GM19438 (cell line): ENCODE results near the gene ACOX3.

Experiments used
- ATAC-seq: cut with Tn5 transposase; IDR thresholded peaks from one replicate; pipeline ENCODE4 v1.9.1; 2021; ENCODE audit warnings: low read depth; ENCODE audit not compliant: unreplicated experiment

Gene ACOX3

DNA sequence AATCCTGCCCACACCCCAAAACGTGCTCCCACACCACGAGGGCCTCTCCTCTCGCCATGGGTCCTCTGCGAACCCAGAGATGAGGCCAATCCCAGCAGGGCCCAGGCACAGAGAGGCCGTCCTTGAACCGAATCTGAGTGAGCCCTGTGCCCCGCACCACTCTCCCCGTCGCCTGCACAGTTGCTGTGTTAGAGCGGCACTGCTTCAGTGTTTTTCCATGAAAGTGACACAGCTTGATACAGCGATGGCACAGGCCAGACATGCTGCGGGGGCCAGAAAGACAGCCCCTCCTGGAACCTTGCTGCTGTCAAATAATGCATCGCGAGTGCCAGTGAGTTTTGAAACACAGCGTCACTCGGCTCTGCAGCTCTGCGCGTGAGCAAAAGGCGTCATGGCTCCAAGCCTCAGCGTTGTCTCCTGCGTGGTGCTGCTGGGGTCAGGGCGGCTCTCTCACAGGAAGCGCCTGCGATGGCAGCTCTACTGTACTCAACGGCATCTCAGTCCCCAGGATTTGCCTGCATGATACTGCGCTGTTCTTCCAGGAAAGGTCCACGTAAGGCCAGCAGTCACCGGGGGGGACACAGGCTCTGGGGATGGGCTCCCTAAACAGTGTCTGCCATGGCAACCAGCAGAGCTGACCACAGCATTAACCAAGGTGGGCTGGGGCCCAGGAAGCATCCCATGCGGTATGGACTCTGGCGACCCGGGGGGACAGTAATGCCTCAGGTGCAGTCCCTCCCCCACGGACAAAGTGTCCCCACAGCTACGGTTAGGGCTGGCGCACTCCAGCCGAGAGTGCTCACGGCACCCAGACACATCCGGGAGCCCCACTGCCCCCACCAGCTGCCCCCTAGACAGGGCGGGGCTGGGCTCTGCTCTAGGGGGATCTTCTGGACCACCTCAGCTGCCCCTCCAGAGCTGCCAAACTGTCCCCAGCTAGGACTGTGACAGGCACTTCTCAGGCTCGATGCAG lies 63.1 kb downstream of the ACOX3 start:
- ATAC-seq: no peak

DNA sequence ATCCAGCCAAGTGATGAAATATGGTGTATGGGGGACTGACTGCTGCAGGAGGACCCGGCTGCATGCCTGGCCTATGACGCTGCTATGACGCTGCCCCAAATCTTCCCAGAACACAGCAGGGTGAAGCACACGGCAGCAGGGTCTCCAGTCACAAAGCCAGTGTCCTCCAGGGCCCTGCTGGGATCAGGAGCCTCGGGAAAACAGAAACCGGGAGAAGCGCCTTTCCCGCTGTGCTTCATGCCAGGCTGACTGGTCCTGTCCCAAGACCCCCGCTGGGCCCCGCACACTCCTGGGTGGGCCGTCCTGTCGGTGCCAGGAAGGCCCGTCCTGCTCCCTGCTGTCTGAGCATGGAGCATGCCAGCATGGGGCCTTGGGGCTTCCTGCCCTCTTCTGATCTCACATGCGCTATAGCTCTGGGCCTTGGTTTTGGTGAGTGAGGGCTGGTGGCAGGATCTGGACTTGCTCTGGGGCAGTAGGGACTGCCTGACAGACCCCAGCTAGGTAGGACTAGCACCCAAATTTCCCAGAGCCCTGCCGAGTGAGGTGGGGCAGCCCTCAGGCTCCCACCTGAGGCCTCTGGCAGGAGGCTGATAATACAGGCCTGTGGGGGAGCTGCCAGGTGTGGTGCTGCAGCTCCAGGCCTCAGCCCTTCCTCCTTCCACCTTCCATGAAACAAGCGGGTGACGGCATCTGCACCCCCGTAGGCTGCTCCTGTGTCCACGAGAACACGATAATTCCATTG lies 64.0 kb downstream of the ACOX3 start:
- ATAC-seq: no peak

DNA sequence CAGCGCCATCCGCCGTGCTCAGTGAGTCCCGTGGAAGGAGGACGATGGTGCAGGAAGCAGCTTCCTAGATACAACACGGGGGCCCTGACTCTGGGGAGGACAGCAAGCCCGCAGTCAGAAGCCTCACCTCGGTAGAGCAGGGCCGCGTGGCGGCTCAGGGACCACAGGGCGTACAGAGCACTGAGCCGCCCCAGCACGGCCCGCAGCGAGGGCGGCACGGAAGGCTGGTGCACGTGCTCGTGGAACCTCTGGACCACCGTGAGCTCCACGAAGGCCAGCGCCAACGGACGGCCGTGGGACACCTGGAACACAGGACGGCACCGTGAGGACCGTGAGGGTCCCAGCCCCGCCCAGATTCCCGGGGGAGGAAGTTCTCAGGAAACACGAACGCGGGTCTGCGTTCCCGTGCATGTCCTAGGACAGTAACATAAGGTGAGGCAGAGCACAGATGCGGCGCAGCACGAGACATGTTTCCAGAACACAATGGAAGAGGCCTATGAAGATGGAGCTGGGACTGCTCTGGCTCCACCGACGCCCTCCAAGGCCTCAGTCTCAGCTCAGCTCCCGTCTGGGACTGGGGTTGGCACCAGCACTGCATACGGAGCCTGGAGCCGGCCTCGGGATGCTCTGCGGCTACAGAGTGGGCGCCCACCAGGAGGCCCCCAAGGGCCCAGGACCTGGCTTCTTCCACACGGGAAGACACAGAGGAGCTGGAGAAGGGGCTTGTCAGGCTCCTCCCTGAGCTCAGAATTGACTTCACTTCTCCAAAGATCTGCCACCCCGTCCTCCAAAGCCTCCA lies 65.5 kb downstream of the ACOX3 start:
- no peak for ATAC-seq

DNA sequence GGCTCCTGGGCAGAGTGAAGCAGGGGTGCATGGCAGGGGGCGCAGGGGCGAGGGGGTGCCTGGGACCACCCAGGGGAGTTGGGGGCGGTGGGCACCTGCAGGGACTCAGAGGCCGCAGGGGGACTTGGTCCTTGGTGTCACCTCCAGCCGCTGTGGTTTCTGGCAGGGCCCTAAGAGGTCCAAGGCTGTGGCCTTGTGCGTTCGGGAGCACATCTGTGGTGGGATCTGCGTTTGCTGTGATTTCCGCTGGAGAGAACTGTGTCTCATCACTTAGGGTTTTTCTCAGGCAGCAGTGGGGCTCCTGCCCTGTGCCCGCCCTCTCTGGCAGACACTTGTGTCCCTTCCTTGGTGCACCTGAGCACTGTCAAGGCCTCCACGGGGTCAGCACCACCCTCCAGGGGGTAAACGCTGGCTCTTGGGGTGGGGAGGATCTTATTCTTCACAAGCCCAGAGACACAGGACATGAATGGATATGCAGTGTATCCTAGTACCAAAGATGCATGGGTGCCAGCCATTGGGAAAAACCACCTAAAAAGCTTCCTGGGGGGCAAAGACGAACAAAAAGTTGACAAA lies 66.5 kb downstream of the ACOX3 start:
- ATAC-seq: no peak

DNA sequence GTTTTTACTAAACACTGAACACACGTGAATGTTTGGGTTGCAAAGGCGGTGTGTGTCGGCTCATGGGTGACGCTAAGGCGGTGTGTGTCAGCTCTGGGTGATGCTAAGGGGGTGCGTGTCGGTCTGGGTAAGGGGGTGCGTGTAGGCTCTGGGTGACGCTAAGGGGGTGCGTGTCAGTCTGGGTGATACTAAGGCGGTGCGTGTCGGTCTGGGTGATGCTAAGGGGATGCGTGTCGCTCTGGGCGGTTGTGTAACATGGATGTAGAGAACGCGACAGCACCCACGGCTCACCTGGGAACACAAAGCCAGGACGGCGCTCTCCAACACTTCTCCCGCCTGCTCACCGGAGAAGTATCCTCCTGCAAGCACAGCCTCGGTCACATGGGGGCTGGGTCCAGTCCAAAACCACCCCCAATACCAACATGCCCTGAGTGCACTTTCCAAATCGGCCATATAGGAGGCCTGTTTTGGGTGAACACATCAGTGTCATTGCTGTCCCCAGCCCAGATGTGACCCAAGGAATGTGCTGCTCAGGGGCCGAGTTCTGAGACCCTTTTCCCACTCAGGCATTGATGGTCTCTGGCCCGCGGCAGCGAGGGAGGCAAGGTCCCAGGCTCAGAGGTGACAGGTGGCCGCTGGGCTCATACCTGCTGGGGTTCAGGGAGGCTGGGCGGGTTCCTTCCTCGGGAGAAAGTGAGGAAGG lies 67.1 kb downstream of the ACOX3 start:
- ATAC-seq: no peak

DNA sequence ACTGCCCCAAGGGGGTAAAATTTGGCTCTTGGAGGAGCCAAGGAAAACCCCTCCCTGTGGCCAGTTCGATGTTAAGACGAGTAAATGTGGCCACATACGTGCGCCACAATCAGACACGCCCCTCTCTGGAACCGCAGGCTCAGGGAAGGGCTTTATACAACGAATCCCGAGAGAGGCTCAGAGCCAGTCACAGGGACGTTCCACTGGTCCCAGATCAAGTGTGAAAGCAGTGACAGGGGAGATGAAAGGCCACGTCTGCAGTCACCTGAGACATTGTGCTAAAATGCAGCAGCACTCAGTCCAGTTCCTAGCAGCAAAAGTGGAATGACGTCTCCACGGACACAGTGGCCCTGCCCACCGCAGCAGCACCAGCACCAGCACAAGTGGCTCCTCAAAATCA lies 68.0 kb downstream of the ACOX3 start:
- ATAC-seq: no peak

DNA sequence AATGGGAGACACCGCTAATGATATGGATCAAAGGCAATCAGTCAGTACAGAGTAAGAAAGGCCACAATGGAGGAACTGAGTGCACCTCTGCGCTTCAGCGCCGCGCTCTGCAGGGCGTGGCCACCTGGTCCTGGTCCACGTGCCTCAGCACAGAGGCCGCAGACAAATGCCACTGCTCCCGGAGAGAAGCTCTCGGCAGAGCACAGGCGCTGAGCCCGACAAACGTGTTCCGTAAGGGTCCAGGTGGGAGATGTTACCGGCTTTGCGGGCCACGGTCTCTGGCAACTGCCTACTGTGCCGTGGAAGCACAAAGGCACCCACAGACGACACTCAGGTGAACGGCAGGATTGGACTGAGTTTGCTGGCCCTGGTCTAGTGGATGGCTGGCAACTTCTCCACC lies 68.9 kb downstream of the ACOX3 start:
- no peak for ATAC-seq

DNA sequence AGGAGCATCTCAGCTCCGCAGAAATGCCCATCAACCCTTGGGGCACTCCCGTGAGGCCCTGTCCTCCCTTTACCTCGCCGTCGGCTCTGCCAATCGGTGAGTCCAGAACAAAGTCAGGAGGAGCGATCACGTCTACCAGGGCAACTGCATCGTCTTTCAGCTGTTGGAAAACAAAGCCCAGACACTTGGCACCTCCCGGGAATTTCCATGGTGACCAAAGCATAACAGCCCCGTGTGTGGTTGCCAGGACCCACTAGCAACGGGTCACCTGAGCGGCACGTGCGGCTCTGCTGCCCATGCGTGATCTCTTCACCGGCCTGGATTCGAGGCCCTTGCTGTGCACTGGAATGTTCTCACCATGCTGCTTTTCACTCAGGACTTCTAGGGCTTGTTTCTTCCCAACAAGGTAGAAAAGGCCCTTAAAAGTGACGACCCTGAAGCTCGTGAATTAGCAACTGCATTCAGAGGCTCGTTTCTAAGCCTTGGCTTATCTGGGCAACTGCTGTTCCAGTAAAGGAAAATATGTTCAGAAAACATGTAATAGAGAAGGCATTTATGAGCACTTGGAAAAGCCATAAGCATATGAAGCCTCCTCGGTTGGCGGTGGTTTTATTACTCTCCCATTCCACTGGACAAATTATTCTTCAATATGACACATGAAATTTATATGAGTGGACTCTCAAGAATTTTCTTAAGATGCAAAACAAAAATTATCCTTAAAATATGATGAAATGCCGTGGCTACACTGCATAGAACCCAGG lies 69.5 kb downstream of the ACOX3 start:
- no peak for ATAC-seq

DNA sequence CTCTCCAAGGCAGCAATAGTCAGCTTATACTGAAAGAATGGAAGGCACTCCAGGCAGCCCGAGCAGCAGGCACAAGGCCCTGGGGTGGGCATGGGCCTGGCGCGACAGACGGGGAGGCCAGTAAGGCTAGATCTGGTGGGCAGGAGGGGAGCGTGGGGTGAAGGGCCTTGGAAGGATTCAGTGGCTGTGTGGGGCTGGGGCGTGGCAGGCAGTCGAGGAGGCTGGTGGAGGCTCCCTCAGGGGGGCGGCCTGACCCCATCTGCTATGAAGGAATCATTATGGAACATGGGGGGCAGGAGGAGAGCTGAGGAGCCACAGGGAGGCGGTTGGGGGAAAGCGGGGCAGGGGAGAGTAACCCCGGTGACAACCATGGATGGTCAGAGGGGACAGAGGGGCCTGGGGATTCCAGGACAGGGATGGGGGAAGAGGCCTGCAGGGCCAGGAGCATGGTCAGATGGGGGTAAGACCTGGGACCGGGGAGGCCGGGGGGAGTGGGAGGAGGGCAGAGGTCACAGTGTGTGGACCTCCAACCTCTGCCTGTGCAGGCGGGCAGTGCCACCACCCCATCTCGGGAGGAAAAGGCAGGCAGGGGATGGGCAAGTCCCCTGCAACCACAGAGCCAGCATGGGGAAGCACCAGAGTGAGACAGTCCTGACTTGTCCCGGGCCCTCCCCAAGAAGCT lies 70.3 kb downstream of the ACOX3 start:
- no peak for ATAC-seq

DNA sequence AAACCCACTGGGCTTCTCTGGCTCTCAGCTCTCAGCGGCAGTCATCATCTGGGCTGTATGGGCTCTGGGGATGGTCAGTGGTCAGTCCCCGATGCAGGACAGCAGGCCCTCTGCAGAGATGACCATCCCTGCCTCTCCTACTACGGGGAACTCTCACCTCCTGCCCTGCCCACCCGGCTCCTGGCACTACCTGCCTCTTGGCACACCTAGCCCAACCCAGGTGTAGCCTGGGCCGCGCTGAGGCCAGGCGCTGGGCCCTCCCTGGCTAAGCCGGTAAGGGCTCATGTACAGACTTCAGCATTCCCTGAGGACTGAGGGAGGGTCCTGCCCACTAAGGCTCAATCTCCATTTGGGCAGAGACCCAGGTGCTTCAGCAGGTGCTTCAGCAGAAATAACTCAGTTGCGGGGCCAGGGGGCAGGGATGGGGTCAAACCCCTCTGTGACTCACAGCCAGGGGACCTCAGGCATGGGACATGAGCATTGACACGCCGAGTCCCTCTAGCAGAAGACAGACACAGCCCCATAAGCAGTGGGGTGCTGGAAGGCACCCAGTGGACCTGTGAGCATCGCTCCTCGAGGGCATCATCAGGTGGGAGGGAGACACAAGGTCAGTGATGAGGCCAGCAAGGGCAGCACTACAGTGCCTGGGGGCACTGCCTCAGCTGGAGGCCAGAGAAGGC lies 71.0 kb downstream of the ACOX3 start:
- ATAC-seq: no peak

DNA sequence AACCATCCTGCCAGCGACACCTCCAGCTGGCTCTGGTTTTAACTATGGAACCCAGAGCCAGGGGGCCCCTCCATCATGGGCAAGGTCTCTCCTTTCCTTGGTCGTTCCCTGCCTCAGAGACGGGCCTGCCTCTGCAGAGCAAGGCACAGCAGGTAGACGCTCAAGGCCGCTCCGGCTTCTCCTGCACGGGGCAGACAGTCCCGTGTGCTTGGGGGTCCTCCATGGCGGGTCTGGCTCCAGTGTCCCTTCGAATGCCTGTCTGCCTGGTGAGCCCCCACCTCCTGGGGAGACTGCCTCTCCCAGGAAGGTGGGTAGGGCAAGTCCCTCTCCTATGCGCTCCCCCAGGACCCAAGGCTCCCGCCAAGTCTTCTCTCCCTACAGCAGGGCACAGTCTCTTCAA lies 71.5 kb downstream of the ACOX3 start:
- no peak for ATAC-seq

DNA sequence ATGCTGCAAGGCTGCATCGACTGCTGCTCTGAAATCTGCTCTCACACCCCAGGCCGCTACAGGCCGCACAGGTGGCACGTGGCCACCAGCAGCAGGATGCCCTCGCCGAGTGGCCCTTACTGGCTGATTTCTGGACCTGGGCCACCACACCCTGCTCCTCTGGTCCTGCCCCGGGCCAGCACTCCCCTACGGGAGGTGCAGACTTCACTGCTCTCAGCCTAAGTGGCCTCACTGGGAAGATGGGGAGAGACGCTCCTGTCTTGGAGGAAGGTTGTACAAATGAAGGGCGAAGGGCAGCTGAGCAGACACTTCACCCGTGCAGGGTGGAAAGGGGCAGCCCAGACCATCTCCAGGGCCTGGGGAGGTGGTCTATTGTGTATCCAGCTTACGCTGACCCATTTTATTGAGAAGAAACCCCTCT lies 72.5 kb downstream of the ACOX3 start:
- no peak for ATAC-seq

DNA sequence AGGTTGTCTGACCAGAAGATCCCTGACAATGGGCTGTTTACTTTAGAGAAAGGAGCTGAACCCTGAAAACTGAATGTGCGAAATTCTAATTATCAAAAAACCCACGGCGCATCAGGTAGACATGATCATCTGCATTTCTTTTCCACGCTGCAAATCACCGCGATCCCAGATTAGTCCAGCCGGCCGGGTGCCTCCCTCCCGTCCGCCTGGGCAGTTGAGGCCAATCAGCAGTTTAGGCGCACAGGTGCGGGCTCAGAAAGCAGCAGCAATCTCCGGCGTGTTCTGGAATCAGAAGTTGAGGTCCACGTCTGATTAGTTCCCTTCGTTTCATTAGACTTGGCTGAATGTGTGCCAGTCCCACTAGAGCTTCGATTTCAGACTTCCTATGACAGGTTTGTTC lies 73.9 kb downstream of the ACOX3 start:
- no peak for ATAC-seq

DNA sequence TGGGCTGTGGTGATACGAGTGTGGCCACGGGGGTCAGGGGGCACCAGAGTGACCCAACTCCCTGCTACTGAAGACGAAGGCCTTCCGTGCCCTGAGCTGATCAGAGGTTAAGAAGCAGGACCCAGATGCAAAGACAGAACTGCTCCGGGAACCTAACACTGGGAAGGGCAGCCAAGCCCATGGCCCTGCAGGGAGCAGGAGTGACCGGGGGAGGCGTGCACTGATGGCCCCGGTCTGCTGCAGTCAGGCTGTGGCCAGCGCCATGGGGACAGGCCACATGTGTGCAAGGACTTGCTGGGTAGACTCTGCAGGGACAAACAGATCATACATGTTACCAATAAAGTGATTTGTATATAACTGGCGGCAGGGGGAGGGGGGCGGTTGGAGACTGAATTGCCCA lies 74.6 kb downstream of the ACOX3 start:
- ATAC-seq: no peak

DNA sequence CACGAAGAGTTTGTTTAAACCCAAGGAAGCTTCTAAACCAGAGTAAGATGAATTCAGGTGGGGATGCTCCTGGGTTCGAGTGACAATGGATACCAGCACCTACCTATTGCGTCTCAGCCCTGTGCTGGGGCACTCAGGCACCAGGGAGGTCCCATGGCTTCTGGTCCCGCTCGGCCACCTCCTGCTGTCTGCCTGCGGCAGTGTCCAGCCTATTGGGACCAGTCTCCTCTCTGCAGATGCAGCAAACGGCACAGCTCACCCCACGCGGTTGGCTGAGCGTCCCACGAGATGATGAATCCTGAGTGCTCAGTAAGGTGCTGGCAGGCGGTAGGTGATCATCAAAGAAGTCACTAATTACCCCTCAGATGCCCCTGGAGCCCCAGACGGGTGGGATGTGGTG lies 75.2 kb downstream of the ACOX3 start:
- ATAC-seq: no peak

DNA sequence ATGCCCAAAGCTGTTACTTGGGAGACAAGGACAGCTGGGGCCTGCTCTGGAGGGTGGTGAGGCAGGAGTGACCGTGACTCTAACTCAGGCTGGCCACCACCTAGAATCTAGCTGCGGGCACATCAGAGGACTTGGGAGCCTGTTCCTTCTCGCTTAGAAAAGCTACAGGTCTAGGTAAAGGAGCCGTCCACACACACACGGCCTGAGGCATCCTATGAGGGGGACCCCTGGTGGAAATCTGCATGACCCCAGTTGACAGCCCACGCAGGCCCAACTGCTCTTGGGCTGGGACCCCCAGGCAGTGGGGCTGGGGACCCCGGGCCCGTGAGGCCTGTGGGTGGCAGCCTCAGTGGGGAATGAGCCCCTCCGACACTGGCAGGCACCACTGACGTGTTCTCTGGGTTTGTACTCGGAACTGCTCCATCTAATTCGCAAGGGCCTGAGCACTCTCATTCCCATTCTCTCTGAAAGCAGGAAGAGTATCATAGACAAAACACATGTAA lies 75.6 kb downstream of the ACOX3 start:
- ATAC-seq: no peak

DNA sequence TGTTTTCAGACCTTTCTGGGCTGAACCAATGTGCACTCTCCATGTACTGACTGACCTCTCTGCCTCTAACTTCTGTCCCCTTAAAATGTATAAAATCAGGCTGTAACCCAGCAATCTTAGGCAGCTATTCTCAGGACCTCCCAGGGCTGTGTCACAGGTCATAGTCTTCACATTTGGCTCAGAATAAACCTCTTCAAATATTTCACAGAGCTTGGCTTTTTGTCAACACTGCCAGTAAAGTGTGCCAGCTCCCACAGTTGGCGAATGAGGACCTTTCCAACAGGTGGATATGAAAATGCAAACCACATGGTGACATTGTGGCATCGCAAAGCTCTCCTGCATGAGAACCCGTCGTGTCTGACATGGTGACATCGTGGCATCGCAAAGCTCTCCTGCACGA lies 76.4 kb downstream of the ACOX3 start:
- no peak for ATAC-seq

DNA sequence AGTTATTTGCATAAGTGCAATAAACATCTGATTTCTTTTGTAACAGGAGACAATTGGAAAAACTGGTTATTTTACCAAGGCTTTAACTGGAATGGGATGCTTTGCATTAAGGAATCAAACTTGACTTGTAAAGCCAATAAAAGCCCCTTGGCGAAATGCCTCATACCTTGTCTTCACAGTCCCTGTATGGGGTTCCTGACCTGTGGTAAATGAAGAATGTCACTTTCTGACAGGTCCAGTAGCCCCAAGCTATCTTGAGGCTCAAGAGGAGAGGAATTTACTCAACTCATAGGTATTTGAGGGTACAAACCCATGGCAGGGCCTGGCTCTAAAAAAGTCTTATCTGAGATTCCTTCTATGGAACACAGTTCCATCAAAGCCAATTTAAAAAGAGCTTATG lies 78.0 kb downstream of the ACOX3 start:
- ATAC-seq: no peak
